HEK293 (cell line): ENCODE results near the gene SRC.

Experiments used
- CTCF ChIA-PET: fragments of 350-600 bp; formaldehyde crosslinking; extraction: SDS; loops from one replicate; lab custom pipeline; 2021; ENCODE audit warnings: antibody characterized with exemption; lab: Yijun Ruan, JAX
- POLR2A ChIA-PET: fragments of 300-600 bp; formaldehyde crosslinking; extraction: SDS; loops from one replicate; lab custom pipeline; 2020; ENCODE audit warnings: antibody characterized with exemption, inconsistent platforms; lab: Yijun Ruan, JAX
- H3K27ac ChIP-seq: fragments of 200-500 bp; sonication (Bioruptor generic); 2 replicates; pipeline ENCODE4 v1.5.1; 2014; ENCODE audit warnings: low read depth, low read length, control low read depth, inconsistent platforms; ENCODE audit errors: extremely low read depth
- H3K36me3 ChIP-seq, 2 experiments: fragments of 200-500 bp in 1 of 2; sonication (Bioruptor generic) in 1 of 2; 1 replicate in 1 of 2; 2 replicates in 1 of 2; pipeline ENCODE4 v1.5.1; 2014 to 2017; ENCODE audit warnings: inconsistent platforms in 2 of 2, low read length in 2 of 2; ENCODE audit not compliant: control insufficient read depth in 2 of 2, insufficient read depth in 1 of 2
- H3K4me1 ChIP-seq: fragments of 200-500 bp; sonication (Bioruptor generic); 2 replicates; pipeline ENCODE4 v1.5.1; 2014; ENCODE audit warnings: mild to moderate bottlenecking, low read length, inconsistent platforms; ENCODE audit not compliant: control insufficient read depth, insufficient read depth
- H3K4me3 ChIP-seq: 2 replicates; pipeline ENCODE4 v1.5.1; 2011; ENCODE audit warnings: low read depth, mild to moderate bottlenecking, control low read depth, low read length, moderate library complexity
- H3K9me3 ChIP-seq: fragments of 200-500 bp; sonication (Bioruptor generic); 2 replicates; pipeline ENCODE4 v1.5.1; 2014; ENCODE audit warnings: low read depth, low read length, inconsistent platforms; ENCODE audit not compliant: control insufficient read depth, insufficient read depth
- IKZF3 ChIP-seq: fragments of 450-650 bp; IDR thresholded peaks from 2 replicates; pipeline ENCODE4 v1.5.0; 2018; ENCODE audit warnings: missing biosample characterization, mild to moderate bottlenecking, missing genetic modification characterization, moderate library complexity
- KLF7 ChIP-seq: fragments of 450-650 bp; formaldehyde crosslinking; IDR thresholded peaks from 2 replicates; pipeline ENCODE4 v1.5.1; 2016; ENCODE audit warnings: missing biosample characterization, missing genetic modification characterization, borderline replicate concordance
- OSR2 ChIP-seq: fragments of 450-650 bp; formaldehyde crosslinking; IDR thresholded peaks from 2 replicates; pipeline ENCODE4 v1.5.1; 2016; ENCODE audit warnings: missing biosample characterization, missing genetic modification characterization
- PRDM1 ChIP-seq: fragments of 450-650 bp; formaldehyde crosslinking; IDR thresholded peaks from 2 replicates; pipeline ENCODE4; 2016; ENCODE audit warnings: missing biosample characterization, missing genetic modification characterization
- WT1 ChIP-seq: fragments of 450-650 bp; formaldehyde crosslinking; IDR thresholded peaks from 2 replicates; pipeline ENCODE4 v1.5.1; 2016; ENCODE audit warnings: missing biosample characterization, missing genetic modification characterization
- ZBTB48 ChIP-seq: fragments of 450-650 bp; formaldehyde crosslinking; IDR thresholded peaks from 2 replicates; pipeline ENCODE4 v1.5.1; 2016; ENCODE audit warnings: missing biosample characterization, missing genetic modification characterization
- ZNF274 ChIP-seq, 2 experiments: fragments of 200-500 bp in 1 of 2; fragments of 450-650 bp in 1 of 2; sonication (Bioruptor generic) in 1 of 2; formaldehyde crosslinking in 1 of 2; IDR thresholded peaks; 2 replicates each; pipeline versions ENCODE4 v1.5.1 to v1.6.1; 2014 to 2016; ENCODE audit warnings: borderline replicate concordance in 1 of 2, inconsistent platforms in 1 of 2, low read length in 1 of 2, missing biosample characterization in 1 of 2, missing genetic modification characterization in 1 of 2
- ZNF350 ChIP-seq: fragments of 450-650 bp; formaldehyde crosslinking; IDR thresholded peaks from 2 replicates; pipeline ENCODE4 v1.5.0; 2017; ENCODE audit warnings: missing biosample characterization, mild to moderate bottlenecking, missing genetic modification characterization
- ZNF354C ChIP-seq: fragments of 450-650 bp; formaldehyde crosslinking; IDR thresholded peaks from 2 replicates; pipeline ENCODE4 v1.5.1; 2016; ENCODE audit warnings: missing biosample characterization, missing genetic modification characterization, low read depth, borderline replicate concordance
- ZNF404 ChIP-seq: fragments of 450-650 bp; formaldehyde crosslinking; IDR thresholded peaks from 2 replicates; pipeline ENCODE4 v1.5.1; 2017; ENCODE audit warnings: missing biosample characterization, missing genetic modification characterization
- ZNF514 ChIP-seq: fragments of 450-650 bp; formaldehyde crosslinking; IDR thresholded peaks from 2 replicates; pipeline ENCODE4 v1.5.1; 2016; ENCODE audit warnings: missing biosample characterization, missing genetic modification characterization
- ZNF521 ChIP-seq: fragments of 450-650 bp; formaldehyde crosslinking; IDR thresholded peaks from 2 replicates; pipeline ENCODE4 v1.5.1; 2017; ENCODE audit warnings: missing biosample characterization, mild to moderate bottlenecking, missing genetic modification characterization
- ZNF670 ChIP-seq: fragments of 450-650 bp; formaldehyde crosslinking; IDR thresholded peaks from 2 replicates; pipeline ENCODE4 v1.5.1; 2016; ENCODE audit warnings: missing biosample characterization, missing genetic modification characterization, low read depth
- TF ChIP-seq, protein P1 (sequence below): fragments of 450-650 bp; formaldehyde crosslinking; optimal IDR thresholded peaks from 2 replicates; pipeline ENCODE3; 2016; ENCODE audit warnings: missing biosample characterization, mild to moderate bottlenecking, missing genetic modification characterization
- TF ChIP-seq, protein P2 (sequence below): fragments of 450-650 bp; IDR thresholded peaks from 2 replicates; pipeline ENCODE4 v1.5.1; 2018; ENCODE audit warnings: missing biosample characterization, missing genetic modification characterization
- TF ChIP-seq, protein P3 (sequence below): fragments of 450-650 bp; formaldehyde crosslinking; IDR thresholded peaks from 2 replicates; pipeline ENCODE4; 2016; ENCODE audit warnings: missing biosample characterization, missing genetic modification characterization
- TF ChIP-seq, protein P4 (sequence below): fragments of 450-650 bp; formaldehyde crosslinking; IDR thresholded peaks from 2 replicates; pipeline ENCODE4 v1.5.1; 2017; ENCODE audit warnings: missing biosample characterization, missing genetic modification characterization
- TF ChIP-seq, protein P5 (sequence below): fragments of 450-650 bp; formaldehyde crosslinking; IDR thresholded peaks from 2 replicates; pipeline ENCODE4 v1.5.1; 2017; ENCODE audit warnings: missing biosample characterization, mild to moderate bottlenecking, missing genetic modification characterization, moderate library complexity

The SRC gene

DNA sequence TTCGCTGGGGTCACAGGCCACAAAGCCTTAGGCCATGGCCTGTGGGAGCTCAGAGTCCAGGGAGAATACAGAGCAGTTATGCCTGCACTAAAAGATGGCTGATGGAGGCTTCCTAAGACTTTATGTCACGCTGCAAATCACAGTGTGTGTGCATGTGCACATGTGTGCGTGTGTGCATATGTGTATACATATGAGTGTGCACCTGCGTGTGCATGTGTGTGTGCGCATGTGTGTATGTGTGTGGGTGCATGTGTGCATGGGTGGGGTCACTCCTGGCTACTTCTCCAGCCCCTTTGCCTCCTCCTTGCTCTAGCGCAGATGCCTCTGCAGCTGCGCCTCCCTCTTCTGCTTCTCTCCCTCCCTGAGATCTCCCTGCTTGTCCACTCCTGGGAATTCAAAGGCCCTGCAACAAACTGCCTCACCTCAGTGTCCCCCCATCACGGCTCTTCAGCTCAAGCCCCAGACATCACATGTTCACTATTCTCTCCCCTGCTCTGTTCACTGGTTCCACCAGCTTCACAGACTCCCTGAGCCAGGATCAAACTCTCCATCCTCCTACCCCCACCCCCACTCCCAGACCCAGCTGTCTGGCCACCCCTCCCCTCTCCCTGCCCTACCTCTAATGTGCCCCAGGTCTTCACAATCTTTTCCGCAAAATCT lies 90.7 kb downstream of the SRC start:
- TF ChIP-seq ZNF354C (tag by site-specific recombination) (no peak), OSR2 (tag by site-specific recombination) (no peak), ZNF521 (tag by site-specific recombination) (no peak), ZNF274 (IDR thresholded peaks at IDR 0.05; ENCODE audit: low read length) (no peak), ZNF274 (tag by site-specific recombination; IDR thresholded peaks at IDR 0.05; ENCODE audit: borderline replicate concordance) (no peak), ZNF350 (tag by site-specific recombination) (no peak), PRDM1 (tag by site-specific recombination) (no peak), ZNF670 (tag by site-specific recombination) (no peak), KLF7 (tag by site-specific recombination) (no peak)
- TF ChIP-seq, protein P1, sequence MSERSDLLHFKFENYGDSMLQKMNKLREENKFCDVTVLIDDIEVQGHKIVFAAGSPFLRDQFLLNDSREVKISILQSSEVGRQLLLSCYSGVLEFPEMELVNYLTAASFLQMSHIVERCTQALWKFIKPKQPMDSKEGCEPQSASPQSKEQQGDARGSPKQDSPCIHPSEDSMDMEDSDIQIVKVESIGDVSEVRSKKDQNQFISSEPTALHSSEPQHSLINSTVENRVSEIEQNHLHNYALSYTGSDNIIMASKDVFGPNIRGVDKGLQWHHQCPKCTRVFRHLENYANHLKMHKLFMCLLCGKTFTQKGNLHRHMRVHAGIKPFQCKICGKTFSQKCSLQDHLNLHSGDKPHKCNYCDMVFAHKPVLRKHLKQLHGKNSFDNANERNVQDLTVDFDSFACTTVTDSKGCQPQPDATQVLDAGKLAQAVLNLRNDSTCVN (tag by site-specific recombination): no peak
- TF ChIP-seq, protein P2, sequence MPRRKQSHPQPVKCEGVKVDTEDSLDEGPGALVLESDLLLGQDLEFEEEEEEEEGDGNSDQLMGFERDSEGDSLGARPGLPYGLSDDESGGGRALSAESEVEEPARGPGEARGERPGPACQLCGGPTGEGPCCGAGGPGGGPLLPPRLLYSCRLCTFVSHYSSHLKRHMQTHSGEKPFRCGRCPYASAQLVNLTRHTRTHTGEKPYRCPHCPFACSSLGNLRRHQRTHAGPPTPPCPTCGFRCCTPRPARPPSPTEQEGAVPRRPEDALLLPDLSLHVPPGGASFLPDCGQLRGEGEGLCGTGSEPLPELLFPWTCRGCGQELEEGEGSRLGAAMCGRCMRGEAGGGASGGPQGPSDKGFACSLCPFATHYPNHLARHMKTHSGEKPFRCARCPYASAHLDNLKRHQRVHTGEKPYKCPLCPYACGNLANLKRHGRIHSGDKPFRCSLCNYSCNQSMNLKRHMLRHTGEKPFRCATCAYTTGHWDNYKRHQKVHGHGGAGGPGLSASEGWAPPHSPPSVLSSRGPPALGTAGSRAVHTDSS (tag by site-specific recombination): no peak
- TF ChIP-seq, protein P3, sequence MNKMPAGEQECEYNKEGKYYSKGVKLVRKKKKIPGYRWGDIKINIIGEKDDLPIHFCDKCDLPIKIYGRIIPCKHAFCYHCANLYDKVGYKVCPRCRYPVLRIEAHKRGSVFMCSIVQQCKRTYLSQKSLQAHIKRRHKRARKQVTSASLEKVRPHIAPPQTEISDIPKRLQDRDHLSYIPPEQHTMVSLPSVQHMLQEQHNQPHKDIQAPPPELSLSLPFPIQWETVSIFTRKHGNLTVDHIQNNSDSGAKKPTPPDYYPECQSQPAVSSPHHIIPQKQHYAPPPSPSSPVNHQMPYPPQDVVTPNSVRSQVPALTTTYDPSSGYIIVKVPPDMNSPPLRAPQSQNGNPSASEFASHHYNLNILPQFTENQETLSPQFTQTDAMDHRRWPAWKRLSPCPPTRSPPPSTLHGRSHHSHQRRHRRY (tag by site-specific recombination): no peak
- TF ChIP-seq, protein P4, sequence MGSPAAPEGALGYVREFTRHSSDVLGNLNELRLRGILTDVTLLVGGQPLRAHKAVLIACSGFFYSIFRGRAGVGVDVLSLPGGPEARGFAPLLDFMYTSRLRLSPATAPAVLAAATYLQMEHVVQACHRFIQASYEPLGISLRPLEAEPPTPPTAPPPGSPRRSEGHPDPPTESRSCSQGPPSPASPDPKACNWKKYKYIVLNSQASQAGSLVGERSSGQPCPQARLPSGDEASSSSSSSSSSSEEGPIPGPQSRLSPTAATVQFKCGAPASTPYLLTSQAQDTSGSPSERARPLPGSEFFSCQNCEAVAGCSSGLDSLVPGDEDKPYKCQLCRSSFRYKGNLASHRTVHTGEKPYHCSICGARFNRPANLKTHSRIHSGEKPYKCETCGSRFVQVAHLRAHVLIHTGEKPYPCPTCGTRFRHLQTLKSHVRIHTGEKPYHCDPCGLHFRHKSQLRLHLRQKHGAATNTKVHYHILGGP: no peak
- TF ChIP-seq, all 188 proteins: peak for 0
- ChIA-PET POLR2A (no interaction called here), CTCF (no interaction called here)
- Histone ChIP-seq H3K27ac (no peak overlapping the region), H3K4me3 (no peak overlapping the region), H3K36me3 (no peaks in the 10 kb centered on the region), H3K9me3 (no peaks in the 10 kb centered on the region), H3K4me1 (no peaks in the 10 kb centered on the region)

DNA sequence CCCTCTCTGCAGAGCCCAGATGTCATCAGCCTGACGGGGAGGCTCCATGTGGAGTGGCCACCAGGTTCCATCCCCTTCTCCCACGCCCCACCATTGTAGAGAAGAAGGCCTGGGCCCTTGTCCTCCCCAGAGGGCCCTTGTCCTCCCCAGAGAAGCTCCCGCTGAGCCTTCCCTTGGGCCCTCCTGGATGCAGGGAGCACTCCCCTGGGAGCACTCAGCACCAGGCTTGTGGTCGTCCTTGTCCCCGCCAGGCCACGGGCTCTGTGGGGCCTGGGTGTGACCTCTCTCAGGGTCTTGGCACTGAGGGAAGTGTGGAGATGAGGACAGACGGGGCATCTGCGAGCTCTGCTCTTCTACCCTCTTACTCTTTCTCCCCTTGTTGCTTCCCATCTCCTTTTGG lies 91.7 kb downstream of the SRC start:
- Histone ChIP-seq H3K4me3 (no peak overlapping the region), H3K4me1 (no peaks in the 10 kb centered on the region), H3K9me3 (no peaks in the 10 kb centered on the region), H3K36me3 (no peaks in the 10 kb centered on the region), H3K27ac (no peak overlapping the region)
- ChIA-PET CTCF (interaction anchor here (0.6 kb wide), 1 partner anchor 1715 kb away, joined by 4 read pairs; no protein-coding TSS in a partner anchor), POLR2A (no interaction called here)
- TF ChIP-seq IKZF3 (tag by site-specific recombination): no peak
- TF ChIP-seq, protein P5, sequence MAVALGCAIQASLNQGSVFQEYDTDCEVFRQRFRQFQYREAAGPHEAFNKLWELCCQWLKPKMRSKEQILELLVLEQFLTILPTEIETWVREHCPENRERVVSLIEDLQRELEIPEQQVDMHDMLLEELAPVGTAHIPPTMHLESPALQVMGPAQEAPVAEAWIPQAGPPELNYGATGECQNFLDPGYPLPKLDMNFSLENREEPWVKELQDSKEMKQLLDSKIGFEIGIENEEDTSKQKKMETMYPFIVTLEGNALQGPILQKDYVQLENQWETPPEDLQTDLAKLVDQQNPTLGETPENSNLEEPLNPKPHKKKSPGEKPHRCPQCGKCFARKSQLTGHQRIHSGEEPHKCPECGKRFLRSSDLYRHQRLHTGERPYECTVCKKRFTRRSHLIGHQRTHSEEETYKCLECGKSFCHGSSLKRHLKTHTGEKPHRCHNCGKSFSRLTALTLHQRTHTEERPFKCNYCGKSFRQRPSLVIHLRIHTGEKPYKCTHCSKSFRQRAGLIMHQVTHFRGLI (tag by site-specific recombination): no peak
- no peak for TF ChIP-seq ZBTB48 (tag by site-specific recombination)
- no peak for TF ChIP-seq ZNF514 (tag by site-specific recombination)
- no peak for TF ChIP-seq ZNF404
- TF ChIP-seq WT1 (tag by site-specific recombination): no peak
